Uterus (tissue), 4 donors: ENCODE data around the gene KRT6A. TPM values are rescaled to one million over a fixed set of nuclear protein-coding genes. Genes with fewer than 3 reads are reported as not detected.

Experiments used
- DNase-seq, 2 donors: peaks; one replicate each; pipeline ENCODE4 v3.0.0-alpha.2; 2019 to 2020
- H3K27ac ChIP-seq, 2 donors: fragments of 200-600 bp; sonication (generic); 1 replicate in 1 of 2; 2 replicates in 1 of 2; pipeline ENCODE4 v1.5.1; 2016 to 2018
- H3K27me3 ChIP-seq, 2 donors: fragments of 200-600 bp; sonication (generic); one replicate each; pipeline ENCODE4 v1.5.1; 2018 to 2019; ENCODE audit warnings: control low read depth in 1 of 2
- H3K36me3 ChIP-seq, 2 donors: fragments of 200-600 bp; sonication (generic); one replicate each; pipeline ENCODE4 v1.5.1; 2019; ENCODE audit warnings: control low read depth in 1 of 2
- H3K4me1 ChIP-seq, 2 donors: fragments of 200-600 bp; sonication (generic); one replicate each; pipeline ENCODE4 v1.5.1; 2018 to 2019; ENCODE audit warnings: control low read depth in 1 of 2
- H3K4me3 ChIP-seq, 2 donors: fragments of 200-600 bp; sonication (generic); 1 replicate in 1 of 2; 2 replicates in 1 of 2; pipeline ENCODE4 v1.5.1; 2018 to 2019; ENCODE audit warnings: mild to moderate bottlenecking in 1 of 2
- H3K9me3 ChIP-seq, 2 donors: fragments of 200-600 bp; sonication (generic); one replicate each; pipeline ENCODE4 v1.5.1; 2019; ENCODE audit warnings: control low read depth in 1 of 2
- POLR2A ChIP-seq, 2 donors: fragments of 450-650 bp; IDR thresholded peaks; one replicate each; pipeline ENCODE4 v1.6.1; 2016; ENCODE audit warnings: antibody characterized with exemption in 2 of 2, mild to moderate bottlenecking in 1 of 2, moderate library complexity in 1 of 2
- intact Hi-C: fragments of 100-400 bp; cut with DNase I; formaldehyde crosslinking; loops from one replicate; pipeline ENCODE4 v1.15.1; 2023; ENCODE audit warnings: low total_unique reads
- total RNA-seq, 4 donors: library from RNA; depleted of rRNA in 3 of 4; stranded (reverse); fragments of >200 nt in 3 of 4; gene quantifications; one replicate each; pipeline versions ENCODE4 v1.1.0 to v1.2.4, GENCODE V29; 2014 to 2023
- TF ChIP-seq, protein P1 (sequence below), 4 experiments: fragments of 200-600 bp in 2 of 4; fragments of 450-650 bp in 2 of 4; sonication (generic) in 2 of 4; IDR thresholded peaks; one replicate each; pipeline ENCODE4 v1.5.1; 2016 to 2019; ENCODE audit warnings: antibody characterized with exemption in 4 of 4, mild to moderate bottlenecking in 2 of 4, moderate library complexity in 1 of 4
- donor health status: DM: yes; HTN: yes; CAD: no.

Gene KRT6A
- total RNA-seq, 4 donors from 2014 or later = 0.90 to 48.5 (median 1.7) TPM; not detected in 1

DNA sequence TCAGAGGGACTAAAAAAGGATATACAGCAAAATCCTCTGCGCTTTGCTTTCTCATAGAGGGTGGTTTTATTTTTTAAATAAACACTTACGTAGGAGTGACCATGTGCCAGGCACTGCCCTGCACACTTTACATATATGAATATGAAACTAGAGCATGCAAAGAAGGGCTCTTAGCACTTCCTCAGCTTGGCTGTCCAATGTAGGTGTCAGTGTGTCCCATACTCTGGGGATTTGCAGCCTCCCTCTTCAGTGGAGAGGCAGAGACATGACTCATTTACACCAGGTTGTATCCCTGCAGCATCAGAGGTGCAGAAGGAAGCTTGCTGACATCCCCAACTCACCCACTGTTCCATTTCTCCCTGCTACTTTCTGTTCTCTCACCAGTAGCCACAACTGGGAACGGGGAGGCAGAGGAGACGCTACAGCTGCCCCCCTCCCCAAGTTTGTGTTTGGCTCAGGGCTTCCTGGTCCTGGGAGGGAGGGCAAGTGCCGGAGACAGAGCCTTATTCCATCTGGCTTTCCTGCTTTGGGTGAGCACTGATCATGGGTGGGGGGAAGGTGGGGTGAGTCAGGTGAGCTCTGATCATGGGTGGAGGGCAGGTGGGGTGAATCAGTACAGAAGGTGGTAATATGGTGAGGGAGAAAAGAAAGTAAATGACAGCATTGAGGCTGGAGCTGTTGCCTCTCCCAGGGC is 32.0 kb upstream of the KRT6A start:
- H3K4me3 ChIP-seq = no peak overlapping the region
- no peaks in the 10 kb centered on the region for H3K27me3 ChIP-seq
- H3K4me1 ChIP-seq = no peaks in the 10 kb centered on the region
- TF ChIP-seq, protein P1, sequence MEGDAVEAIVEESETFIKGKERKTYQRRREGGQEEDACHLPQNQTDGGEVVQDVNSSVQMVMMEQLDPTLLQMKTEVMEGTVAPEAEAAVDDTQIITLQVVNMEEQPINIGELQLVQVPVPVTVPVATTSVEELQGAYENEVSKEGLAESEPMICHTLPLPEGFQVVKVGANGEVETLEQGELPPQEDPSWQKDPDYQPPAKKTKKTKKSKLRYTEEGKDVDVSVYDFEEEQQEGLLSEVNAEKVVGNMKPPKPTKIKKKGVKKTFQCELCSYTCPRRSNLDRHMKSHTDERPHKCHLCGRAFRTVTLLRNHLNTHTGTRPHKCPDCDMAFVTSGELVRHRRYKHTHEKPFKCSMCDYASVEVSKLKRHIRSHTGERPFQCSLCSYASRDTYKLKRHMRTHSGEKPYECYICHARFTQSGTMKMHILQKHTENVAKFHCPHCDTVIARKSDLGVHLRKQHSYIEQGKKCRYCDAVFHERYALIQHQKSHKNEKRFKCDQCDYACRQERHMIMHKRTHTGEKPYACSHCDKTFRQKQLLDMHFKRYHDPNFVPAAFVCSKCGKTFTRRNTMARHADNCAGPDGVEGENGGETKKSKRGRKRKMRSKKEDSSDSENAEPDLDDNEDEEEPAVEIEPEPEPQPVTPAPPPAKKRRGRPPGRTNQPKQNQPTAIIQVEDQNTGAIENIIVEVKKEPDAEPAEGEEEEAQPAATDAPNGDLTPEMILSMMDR (IDR thresholded peaks at IDR 0.05) = no peak
- no peak for TF ChIP-seq POLR2A (IDR thresholded peaks at IDR 0.05)
- H3K36me3 ChIP-seq = no peaks in the 10 kb centered on the region
- DNase-seq = no peak
- intact Hi-C loops = no loop called here
- H3K27ac ChIP-seq = no peak overlapping the region
- H3K9me3 ChIP-seq = no peaks in the 10 kb centered on the region

DNA sequence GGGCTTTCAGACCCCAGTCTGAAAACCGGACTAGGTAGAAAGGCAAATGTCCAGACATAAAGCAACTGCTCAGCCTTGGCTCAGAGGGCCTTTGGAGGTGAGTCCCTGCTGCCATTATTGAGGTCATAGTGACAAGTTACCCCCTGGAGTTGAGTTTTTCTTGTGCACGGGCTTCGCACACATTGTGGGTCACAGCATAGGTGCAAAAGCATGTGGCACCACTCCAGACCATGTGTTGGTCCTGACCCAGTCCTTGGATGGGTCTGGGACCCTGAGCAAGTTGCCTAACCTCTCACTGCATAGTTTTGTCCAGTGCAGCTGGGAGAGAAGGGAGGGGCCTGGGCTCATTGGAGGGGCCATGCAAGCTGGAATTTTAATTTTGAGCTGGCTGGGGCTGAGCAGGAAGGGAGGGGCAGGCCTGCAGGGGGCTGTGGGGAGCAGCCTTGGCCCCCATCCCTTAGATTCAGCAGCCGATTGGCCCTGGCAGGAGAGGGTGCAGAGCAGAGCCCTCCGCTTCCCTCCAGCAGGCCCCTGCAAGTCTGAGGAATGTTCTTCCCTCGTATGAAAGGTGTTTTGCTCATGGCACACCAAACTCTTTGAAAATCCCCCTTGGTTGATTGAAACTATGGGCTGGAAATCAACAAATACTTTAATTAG is 31.3 kb upstream of the KRT6A start:
- no peaks in the 10 kb centered on the region for H3K27me3 ChIP-seq

DNA sequence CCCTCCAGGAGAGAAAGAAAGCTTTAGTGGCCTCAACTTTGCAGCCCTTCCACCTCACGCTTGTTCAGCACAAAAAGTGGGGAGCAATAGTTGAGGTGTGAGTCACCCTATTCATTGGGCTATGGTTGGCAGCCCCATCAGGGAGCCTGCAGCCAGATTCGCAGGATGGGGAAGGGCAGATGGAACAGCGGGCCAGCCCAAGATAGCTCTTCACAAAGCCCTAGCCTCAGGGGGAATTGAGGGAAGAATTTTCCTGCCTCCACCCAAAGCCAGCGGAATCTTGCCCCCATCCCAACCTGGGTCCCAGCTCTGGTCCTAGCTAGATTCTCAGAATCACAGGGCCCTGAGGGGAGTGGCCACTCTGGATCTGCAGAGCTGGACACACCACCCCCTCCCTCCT is 30.8 kb upstream of the KRT6A start:
- no peak overlapping the region for H3K27ac ChIP-seq
- no peaks in the 10 kb centered on the region for H3K36me3 ChIP-seq
- H3K4me3 ChIP-seq = no peak overlapping the region
- TF ChIP-seq, protein P1 (IDR thresholded peaks at IDR 0.05) = no peak
- no peak for TF ChIP-seq POLR2A (IDR thresholded peaks at IDR 0.05)
- no peak for DNase-seq
- H3K9me3 ChIP-seq = no peaks in the 10 kb centered on the region
- no peaks in the 10 kb centered on the region for H3K27me3 ChIP-seq
- intact Hi-C loops = no loop called here
- no peaks in the 10 kb centered on the region for H3K4me1 ChIP-seq

More for the DNA sequence above, 31.3 kb upstream of the KRT6A start:
- Histone ChIP-seq H3K9me3 (no peaks in the 10 kb centered on the region), H3K4me1 (no peaks in the 10 kb centered on the region), H3K27ac (no peak overlapping the region), H3K36me3 (no peaks in the 10 kb centered on the region), H3K4me3 (no peak overlapping the region)
- DNase-seq = no peak
- intact Hi-C loops = no loop called here
- TF ChIP-seq, protein P1 (IDR thresholded peaks at IDR 0.05) = no peak
- TF ChIP-seq POLR2A (IDR thresholded peaks at IDR 0.05) = no peak

DNA sequence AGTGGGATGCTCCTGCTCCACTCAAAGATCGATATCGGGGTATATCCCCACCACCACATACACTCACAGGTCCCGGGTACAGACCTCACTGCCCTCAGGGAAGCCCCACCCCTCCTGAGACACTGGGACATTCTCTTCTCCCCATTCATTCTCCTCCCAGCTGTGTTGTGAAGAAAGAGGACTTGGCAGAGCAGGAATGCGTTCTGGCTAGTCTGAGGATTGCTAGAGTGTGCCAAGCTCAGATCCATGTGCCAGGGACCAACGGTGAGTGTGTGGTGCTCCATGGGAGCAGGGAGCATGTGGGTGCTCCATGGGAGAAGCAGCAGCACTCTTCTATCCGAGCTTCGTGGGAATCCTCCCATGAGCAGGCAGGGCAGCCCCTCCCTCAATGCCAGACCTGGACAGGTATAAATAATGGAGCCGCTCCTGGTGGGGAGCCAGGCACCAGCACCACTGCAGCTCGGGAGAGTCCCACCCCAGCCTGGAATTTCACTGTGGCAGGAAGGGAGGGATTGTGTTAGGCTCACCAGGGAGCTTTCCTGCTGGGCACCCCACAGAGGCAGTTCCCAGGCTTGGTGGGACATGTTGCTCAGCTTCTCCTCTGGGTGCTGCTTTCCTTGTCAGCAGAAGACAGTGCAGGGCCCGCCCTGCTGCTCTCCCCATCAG is 29.4 kb upstream of the KRT6A start:
- Histone ChIP-seq H3K36me3 (no peaks in the 10 kb centered on the region), H3K27ac (no peak overlapping the region), H3K4me3 (no peak overlapping the region), H3K9me3 (no peaks in the 10 kb centered on the region), H3K27me3 (no peaks in the 10 kb centered on the region), H3K4me1 (no peaks in the 10 kb centered on the region)
- DNase-seq = no peak
- TF ChIP-seq, protein P1 (IDR thresholded peaks at IDR 0.05) = no peak
- TF ChIP-seq POLR2A (IDR thresholded peaks at IDR 0.05) = no peak
- intact Hi-C loops = no loop called here
